Neural cell (in vitro differentiated cells): ENCODE measurements around the gene EBPL. TPM values are rescaled to one million over a fixed set of nuclear protein-coding genes. Genes with fewer than 3 reads are reported as not detected.

ENCODE experiments used
- H2AFZ ChIP-seq: fragments of 200-600, 300-800 bp; sonication (generic), shearing (Covaris generic); 2 replicates; pipeline ENCODE4 v1.6.0; 2014; ENCODE audit warnings: low read depth, mild to moderate bottlenecking, antibody characterized with exemption, low read length, moderate library complexity
- H3F3A ChIP-seq: fragments of 200-600 bp; shearing (Covaris generic); 2 replicates; pipeline ENCODE4 v1.6.1; 2016; ENCODE audit warnings: mild to moderate bottlenecking, moderate library complexity, mixed read lengths, antibody characterized with exemption, low read length; ENCODE audit not compliant: insufficient read depth, poor library complexity, severe bottlenecking
- H3K27ac ChIP-seq: fragments of 200-600, 300-800 bp; sonication (generic), shearing (Covaris generic); 2 replicates; pipeline ENCODE4 v1.5.1; 2014; ENCODE audit warnings: mild to moderate bottlenecking, low read length, moderate library complexity
- H3K27me3 ChIP-seq: fragments of 300-800, 200-600 bp; sonication (generic), shearing (Covaris generic); 2 replicates; pipeline ENCODE4 v1.6.0; 2014; ENCODE audit warnings: mild to moderate bottlenecking, low read depth, low read length, moderate library complexity; ENCODE audit not compliant: insufficient read depth
- H3K36me3 ChIP-seq: fragments of 300-800, 200-600 bp; sonication (generic), shearing (Covaris generic); 2 replicates; pipeline ENCODE4 v1.5.1; 2014; ENCODE audit warnings: mild to moderate bottlenecking, antibody characterized with exemption, low read length, moderate library complexity; ENCODE audit not compliant: insufficient read depth
- H3K4me2 ChIP-seq: fragments of 300-800, 200-600 bp; sonication (generic), shearing (Covaris generic); 2 replicates; pipeline ENCODE4 v1.6.0; 2014; ENCODE audit warnings: mild to moderate bottlenecking, low read length
- H3K4me3 ChIP-seq: fragments of 300-800, 200-600 bp; sonication (generic), shearing (Covaris generic); 2 replicates; pipeline ENCODE4 v1.5.1; 2014; ENCODE audit warnings: mild to moderate bottlenecking, low read length, moderate library complexity
- H3K79me2 ChIP-seq: fragments of 200-600 bp; shearing (Covaris generic); replicated peaks from 2 replicates; pipeline ENCODE4 v1.6.0; 2014; ENCODE audit warnings: mild to moderate bottlenecking, low read length, moderate library complexity; ENCODE audit not compliant: insufficient read depth
- H3K9ac ChIP-seq: fragments of 300-800, 200-600 bp; sonication (generic), shearing (Covaris generic); 2 replicates; pipeline ENCODE4 v1.6.1; 2016; ENCODE audit warnings: mild to moderate bottlenecking, low read length, mixed read lengths
- H3K9me2 ChIP-seq: fragments of 200-600 bp; shearing (Covaris generic); 2 replicates; pipeline ENCODE4 v1.6.1; 2016; ENCODE audit warnings: mild to moderate bottlenecking, low read length, mixed read lengths; ENCODE audit not compliant: insufficient read depth
- H3K9me3 ChIP-seq: fragments of 200-600, 300-800 bp; sonication (generic), shearing (Covaris generic); 2 replicates; pipeline ENCODE4 v1.6.1; 2016; ENCODE audit warnings: mild to moderate bottlenecking, mixed run types, low read length, moderate library complexity, mixed read lengths
- H4K20me1 ChIP-seq: fragments of 200-600 bp; shearing (Covaris generic); 2 replicates; pipeline ENCODE4 v1.6.1; 2016; ENCODE audit warnings: mild to moderate bottlenecking, mixed run types; ENCODE audit not compliant: insufficient read depth
- EP300 ChIP-seq: fragments of 450-650 bp; conservative IDR thresholded peaks from 2 replicates; pipeline ENCODE4 v1.6.1; 2014; ENCODE audit warnings: antibody characterized with exemption, mild to moderate bottlenecking, moderate library complexity; ENCODE audit not compliant: poor library complexity, severe bottlenecking
- EZH2 ChIP-seq: fragments of 200-600, 300-800 bp; shearing (Covaris generic), sonication (generic); IDR thresholded peaks from 2 replicates; pipeline ENCODE4 v1.6.1; 2014; ENCODE audit warnings: antibody characterized with exemption, low read length, borderline replicate concordance, mild to moderate bottlenecking; ENCODE audit not compliant: insufficient read depth, poor library complexity, severe bottlenecking
- MXI1 ChIP-seq: fragments of 450-650 bp; conservative IDR thresholded peaks from 2 replicates; pipeline ENCODE4 v1.6.1; 2014; ENCODE audit warnings: antibody characterized with exemption, mild to moderate bottlenecking; ENCODE audit not compliant: poor library complexity, severe bottlenecking
- POLR2AphosphoS5 ChIP-seq: IDR thresholded peaks from 2 replicates; pipeline ENCODE4 v1.6.1; 2012
- RAD21 ChIP-seq: fragments of 450-650 bp; conservative IDR thresholded peaks from 2 replicates; pipeline ENCODE4 v1.6.1; 2014; ENCODE audit warnings: antibody characterized with exemption, mild to moderate bottlenecking, moderate library complexity
- SMC3 ChIP-seq: fragments of 450-650 bp; conservative IDR thresholded peaks from 2 replicates; pipeline ENCODE4 v1.6.1; 2014; ENCODE audit warnings: antibody characterized with exemption, mild to moderate bottlenecking, moderate library complexity; ENCODE audit not compliant: poor library complexity
- TAF1 ChIP-seq: IDR thresholded peaks from 2 replicates; pipeline ENCODE4 v1.6.1; 2012; ENCODE audit warnings: low read depth
- polyA plus RNA-seq: library from polyadenylated mRNA; depleted of rRNA; stranded (reverse); fragments of >200 nt; gene quantifications from 2 replicates; pipeline ENCODE4 v1.2.3, GENCODE V29; 2014
- TF ChIP-seq, protein P1 (sequence below): fragments of 450-650 bp; IDR thresholded peaks from 2 replicates; pipeline ENCODE4 v1.5.1; 2014; ENCODE audit warnings: antibody characterized with exemption, mild to moderate bottlenecking, moderate library complexity; ENCODE audit not compliant: poor library complexity, severe bottlenecking
- TF ChIP-seq, protein P2 (sequence below): IDR thresholded peaks from 2 replicates; pipeline ENCODE4 v1.6.1; 2012; ENCODE audit warnings: borderline replicate concordance

The EBPL gene
- polyA plus RNA-seq, 1 donor from 2014 or later, result 41.2 TPM

DNA sequence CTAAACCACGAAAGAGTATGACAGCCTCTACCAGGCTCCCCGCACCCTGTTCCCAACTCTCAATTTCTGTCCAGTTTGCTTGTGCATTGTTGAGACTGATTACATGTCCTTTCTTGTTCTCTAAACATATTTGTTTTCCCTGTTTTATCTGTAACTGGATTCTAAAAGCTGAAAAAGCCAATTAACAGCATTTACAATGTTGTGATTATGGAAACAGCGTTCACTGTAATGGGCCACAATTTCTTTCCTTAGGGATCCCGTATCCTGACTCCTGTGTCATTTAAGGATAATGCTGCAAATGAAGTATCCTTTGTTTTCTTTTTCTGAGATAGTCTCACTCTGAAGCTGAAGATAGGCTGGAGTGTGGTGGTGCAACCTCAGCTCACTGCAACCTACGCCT, 20.5 kb downstream of the EBPL start:
- no peak overlapping the region for H3K4me2 ChIP-seq
- H3F3A ChIP-seq, result no peaks in the 10 kb centered on the region
- H3K9me3 ChIP-seq, result no peaks in the 10 kb centered on the region
- H3K27ac ChIP-seq, result no peak overlapping the region
- no peak overlapping the region for H2AFZ ChIP-seq
- H3K36me3 ChIP-seq, result no peaks in the 10 kb centered on the region
- H3K9ac ChIP-seq, result no peak overlapping the region
- H3K9me2 ChIP-seq, result no peaks in the 10 kb centered on the region
- TF ChIP-seq TAF1 (no peak), POLR2AphosphoS5 (no peak), EZH2 (no peak), MXI1 (no peak), EP300 (no peak), RAD21 (no peak), SMC3 (no peak)
- TF ChIP-seq, protein P1, sequence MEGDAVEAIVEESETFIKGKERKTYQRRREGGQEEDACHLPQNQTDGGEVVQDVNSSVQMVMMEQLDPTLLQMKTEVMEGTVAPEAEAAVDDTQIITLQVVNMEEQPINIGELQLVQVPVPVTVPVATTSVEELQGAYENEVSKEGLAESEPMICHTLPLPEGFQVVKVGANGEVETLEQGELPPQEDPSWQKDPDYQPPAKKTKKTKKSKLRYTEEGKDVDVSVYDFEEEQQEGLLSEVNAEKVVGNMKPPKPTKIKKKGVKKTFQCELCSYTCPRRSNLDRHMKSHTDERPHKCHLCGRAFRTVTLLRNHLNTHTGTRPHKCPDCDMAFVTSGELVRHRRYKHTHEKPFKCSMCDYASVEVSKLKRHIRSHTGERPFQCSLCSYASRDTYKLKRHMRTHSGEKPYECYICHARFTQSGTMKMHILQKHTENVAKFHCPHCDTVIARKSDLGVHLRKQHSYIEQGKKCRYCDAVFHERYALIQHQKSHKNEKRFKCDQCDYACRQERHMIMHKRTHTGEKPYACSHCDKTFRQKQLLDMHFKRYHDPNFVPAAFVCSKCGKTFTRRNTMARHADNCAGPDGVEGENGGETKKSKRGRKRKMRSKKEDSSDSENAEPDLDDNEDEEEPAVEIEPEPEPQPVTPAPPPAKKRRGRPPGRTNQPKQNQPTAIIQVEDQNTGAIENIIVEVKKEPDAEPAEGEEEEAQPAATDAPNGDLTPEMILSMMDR, result no peak
- TF ChIP-seq, protein P2, sequence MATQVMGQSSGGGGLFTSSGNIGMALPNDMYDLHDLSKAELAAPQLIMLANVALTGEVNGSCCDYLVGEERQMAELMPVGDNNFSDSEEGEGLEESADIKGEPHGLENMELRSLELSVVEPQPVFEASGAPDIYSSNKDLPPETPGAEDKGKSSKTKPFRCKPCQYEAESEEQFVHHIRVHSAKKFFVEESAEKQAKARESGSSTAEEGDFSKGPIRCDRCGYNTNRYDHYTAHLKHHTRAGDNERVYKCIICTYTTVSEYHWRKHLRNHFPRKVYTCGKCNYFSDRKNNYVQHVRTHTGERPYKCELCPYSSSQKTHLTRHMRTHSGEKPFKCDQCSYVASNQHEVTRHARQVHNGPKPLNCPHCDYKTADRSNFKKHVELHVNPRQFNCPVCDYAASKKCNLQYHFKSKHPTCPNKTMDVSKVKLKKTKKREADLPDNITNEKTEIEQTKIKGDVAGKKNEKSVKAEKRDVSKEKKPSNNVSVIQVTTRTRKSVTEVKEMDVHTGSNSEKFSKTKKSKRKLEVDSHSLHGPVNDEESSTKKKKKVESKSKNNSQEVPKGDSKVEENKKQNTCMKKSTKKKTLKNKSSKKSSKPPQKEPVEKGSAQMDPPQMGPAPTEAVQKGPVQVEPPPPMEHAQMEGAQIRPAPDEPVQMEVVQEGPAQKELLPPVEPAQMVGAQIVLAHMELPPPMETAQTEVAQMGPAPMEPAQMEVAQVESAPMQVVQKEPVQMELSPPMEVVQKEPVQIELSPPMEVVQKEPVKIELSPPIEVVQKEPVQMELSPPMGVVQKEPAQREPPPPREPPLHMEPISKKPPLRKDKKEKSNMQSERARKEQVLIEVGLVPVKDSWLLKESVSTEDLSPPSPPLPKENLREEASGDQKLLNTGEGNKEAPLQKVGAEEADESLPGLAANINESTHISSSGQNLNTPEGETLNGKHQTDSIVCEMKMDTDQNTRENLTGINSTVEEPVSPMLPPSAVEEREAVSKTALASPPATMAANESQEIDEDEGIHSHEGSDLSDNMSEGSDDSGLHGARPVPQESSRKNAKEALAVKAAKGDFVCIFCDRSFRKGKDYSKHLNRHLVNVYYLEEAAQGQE, result no peak
- H3K27me3 ChIP-seq, result no peaks in the 10 kb centered on the region
- no peaks in the 10 kb centered on the region for H4K20me1 ChIP-seq
- no peak overlapping the region for H3K4me3 ChIP-seq
- no peaks in the 10 kb centered on the region for H3K79me2 ChIP-seq

DNA sequence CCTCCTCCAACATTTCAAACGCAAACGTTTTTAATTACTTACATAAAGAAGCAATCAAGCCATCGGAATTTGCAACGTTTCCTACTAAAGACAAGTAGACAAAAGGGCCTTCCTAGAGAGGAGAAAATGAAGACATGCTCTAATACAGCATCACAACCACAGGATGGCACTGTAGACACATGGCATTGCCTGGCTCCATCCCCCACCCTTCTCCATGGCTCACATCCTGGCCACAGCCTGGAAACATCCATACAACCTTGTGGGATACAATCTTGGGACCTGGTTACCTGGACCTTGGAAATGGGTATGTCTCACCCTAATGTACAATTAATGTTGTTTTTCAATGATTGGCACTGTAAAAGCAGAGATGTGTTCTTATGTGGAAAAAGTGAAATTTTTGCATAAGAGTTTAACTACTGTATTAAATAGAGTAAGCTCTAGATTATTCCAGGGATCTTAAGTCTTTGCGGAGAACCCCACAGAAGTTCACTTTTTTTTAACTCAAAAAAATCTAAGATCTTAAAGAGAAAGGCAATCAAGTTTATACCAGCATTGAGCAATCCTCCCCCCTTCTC, 21.5 kb downstream of the EBPL start:
- TF ChIP-seq POLR2AphosphoS5 (no peak), MXI1 (no peak), RAD21 (peak; percentile 95), SMC3 (peak; percentile 94)
- TF ChIP-seq, protein P1, result peak; percentile 93
- Histone ChIP-seq H3K4me2 (no peak overlapping the region), H4K20me1 (no peaks in the 10 kb centered on the region), H3K27ac (no peak overlapping the region), H3K36me3 (no peaks in the 10 kb centered on the region), H3K9ac (no peak overlapping the region), H3K9me3 (no peaks in the 10 kb centered on the region), H3K9me2 (no peaks in the 10 kb centered on the region), H3F3A (no peaks in the 10 kb centered on the region), H3K4me3 (no peak overlapping the region), H3K79me2 (no peaks in the 10 kb centered on the region), H2AFZ (peak overlapping the region; percentile 32), H3K27me3 (no peaks in the 10 kb centered on the region)
